NCI-H1436 (cell line): ENCODE data around the gene BICRAL.
"Not testable (repeated sequence)": the region's sequence is repeated elsewhere in the genome, so short reads cannot be mapped to it uniquely, and the experiment has no call there.

Experiments used
- DNase-seq: peaks from one replicate; lab custom pipeline; 2025; lab: John Stamatoyannopoulos, UW

The BICRAL gene

DNA sequence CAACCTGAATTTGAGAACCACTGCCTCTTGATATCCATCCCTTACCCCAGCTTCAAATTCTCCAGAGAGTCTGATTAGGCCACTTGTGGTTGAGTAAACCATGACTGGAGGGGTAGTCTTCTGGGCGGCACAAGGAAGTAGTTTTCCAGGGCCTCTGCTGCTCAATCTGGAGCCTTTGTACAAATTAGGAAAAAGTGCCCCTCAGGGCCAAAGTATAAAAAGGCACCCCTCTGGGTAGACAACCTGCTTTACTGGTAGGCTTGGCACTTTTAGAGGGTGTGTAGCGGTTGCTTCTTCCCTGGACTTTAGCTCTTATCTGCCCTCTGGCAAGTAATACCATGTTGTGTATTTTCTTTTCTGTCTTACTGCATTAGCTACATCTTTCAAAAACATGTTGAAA, 64.7 kb downstream of the BICRAL start:
- DNase-seq: no peak

DNA sequence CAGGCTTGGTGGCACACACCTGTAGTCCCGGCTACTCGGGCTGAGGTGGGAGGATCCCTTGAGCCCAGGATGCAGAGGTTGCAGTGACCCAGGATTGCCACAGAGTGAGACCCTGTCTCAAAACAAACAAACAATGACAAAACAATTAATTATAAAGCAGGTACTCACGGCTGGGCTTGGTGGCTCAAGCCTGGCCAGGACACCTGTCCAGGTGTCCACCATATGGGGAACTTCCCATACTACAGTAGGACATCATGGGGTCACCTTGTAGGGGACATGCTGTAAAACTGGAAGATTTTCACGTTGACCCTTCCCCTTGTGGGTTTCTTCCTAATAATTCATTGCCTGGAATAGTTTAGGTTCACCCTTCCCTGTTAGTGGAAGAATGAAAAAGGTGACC, 66.8 kb downstream of the BICRAL start:
- DNase-seq: no peak

- no peak for DNase-seq
Observed at GRCh38 chr6:42851599-42851998, 69.7 kb downstream of the BICRAL start.

GRCh38 chr6:42860036-42860435, 78.2 kb downstream of the BICRAL start:
- DNase-seq: no peak

GRCh38 chr6:42860481-42860880, 78.6 kb downstream of the BICRAL start:
- no peak for DNase-seq

GRCh38 chr6:42864602-42865001, 82.8 kb downstream of the BICRAL start:
- DNase-seq: no peak

DNA sequence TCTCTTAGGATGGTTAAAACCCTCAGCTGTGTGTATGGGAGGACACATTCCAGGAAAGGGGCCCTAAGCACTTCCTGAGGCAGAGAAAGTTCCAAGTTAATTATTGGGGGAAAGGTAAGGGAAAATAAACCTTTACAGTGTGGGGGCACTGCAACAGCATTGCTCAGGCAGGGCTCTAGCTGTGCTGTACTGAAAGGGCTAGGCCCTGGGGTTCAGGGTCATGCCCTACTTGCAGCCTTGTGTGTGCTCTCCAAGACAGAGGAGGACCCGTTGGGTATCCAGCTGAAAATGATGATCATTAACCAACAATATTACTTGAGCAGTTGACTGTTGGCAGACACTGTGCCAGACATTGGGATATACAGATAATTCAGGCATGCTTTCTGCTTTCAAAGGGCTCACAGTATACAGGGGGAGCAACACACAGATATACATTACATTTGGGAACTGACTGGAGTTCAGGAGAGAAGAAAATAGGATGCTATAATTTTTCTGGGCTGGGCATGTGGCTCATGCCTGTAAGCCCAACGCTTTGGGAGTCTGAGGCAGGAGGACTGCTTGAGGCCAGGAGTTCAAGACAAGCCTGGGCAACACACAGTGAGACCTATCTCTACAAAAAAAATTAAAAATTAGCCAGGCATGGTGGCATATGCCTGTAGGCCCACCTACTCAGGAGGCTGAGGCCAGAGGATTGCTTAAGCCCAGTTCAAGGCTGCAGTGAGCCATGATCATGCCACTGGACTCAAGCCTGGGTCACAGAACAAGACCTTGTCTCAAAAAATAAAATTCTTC, 88.5 kb downstream of the BICRAL start:
- no peak for DNase-seq

GRCh38 chr6:42871711-42872110, 89.9 kb downstream of the BICRAL start:
- no peak for DNase-seq

- no peak for DNase-seq
Observed at GRCh38 chr6:42873313-42873712, 91.5 kb downstream of the BICRAL start.

GRCh38 chr6:42877695-42878094, 95.8 kb downstream of the BICRAL start:
- DNase-seq: no peak

- DNase-seq: peak; percentile 79
Observed at GRCh38 chr6:42879372-42880239, 97.8 kb downstream of the BICRAL start, which contains the start of gene RPL7L1. TSS of gene RPL7L1 (plus strand) at chr6:42879616. CDS start at chr6:42879911, 295 bp downstream.

DNA sequence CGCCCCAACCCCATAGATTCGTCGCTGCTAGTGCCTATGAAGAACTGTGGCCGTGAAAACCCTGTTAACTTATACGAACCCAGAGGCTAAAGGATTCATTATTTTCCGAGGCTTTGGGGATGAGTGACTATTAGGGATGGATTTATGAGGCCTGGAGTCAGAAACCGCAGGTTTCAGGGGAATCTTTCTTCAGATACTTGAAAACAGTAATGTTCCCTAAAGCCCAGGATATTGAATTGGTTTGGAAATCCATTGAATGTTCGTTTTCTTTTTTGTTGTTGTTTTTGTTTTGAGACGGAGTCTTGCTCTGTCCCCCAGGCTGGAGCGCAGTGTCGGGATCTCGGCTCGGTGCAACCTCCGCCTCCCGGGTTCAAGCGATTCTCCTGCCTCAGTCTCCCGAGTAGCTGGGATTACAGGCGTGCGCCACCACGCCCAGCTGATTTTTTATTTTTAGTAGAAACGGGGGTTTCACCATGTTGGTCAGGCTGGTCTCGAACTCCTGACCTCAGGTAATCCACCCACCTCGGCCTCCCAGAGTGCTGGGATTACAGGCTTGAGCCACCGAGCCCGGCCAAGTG, 98.5 kb downstream of the BICRAL start:
- not testable (repeated sequence) for DNase-seq

- not testable (repeated sequence) for DNase-seq
Observed at GRCh38 chr6:42880871-42881270, 99.0 kb downstream of the BICRAL start.

- no peak for DNase-seq
Observed at GRCh38 chr6:42885702-42886101, 103.8 kb downstream of the BICRAL start.

DNA sequence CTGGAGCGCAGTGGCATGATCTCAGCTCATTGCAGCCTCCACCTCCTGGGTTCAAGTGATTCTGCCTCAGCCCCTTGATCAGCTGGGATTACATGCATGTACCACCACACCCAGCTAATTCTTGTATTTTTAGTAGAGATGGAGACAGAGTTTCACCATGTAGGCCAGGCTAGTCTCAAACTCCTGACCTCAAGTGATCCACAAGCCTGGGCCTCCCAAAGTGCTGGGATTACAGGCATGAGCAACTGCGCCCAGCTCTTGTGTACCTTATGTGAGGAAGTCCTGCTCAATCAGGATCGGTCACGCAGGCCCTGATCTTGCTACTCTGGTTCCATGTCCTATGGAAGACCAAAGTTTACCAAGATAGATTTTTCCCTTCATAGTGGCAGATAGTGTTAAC, 106.3 kb downstream of the BICRAL start:
- not testable (repeated sequence) for DNase-seq

GRCh38 chr6:42889815-42890214, 108.0 kb downstream of the BICRAL start:
- no peak for DNase-seq

- peak; percentile 86 for DNase-seq
Observed at GRCh38 chr6:42890311-42891198, 108.7 kb downstream of the BICRAL start.

- no peak for DNase-seq
Observed at GRCh38 chr6:42891199-42891722, 109.4 kb downstream of the BICRAL start.

DNA sequence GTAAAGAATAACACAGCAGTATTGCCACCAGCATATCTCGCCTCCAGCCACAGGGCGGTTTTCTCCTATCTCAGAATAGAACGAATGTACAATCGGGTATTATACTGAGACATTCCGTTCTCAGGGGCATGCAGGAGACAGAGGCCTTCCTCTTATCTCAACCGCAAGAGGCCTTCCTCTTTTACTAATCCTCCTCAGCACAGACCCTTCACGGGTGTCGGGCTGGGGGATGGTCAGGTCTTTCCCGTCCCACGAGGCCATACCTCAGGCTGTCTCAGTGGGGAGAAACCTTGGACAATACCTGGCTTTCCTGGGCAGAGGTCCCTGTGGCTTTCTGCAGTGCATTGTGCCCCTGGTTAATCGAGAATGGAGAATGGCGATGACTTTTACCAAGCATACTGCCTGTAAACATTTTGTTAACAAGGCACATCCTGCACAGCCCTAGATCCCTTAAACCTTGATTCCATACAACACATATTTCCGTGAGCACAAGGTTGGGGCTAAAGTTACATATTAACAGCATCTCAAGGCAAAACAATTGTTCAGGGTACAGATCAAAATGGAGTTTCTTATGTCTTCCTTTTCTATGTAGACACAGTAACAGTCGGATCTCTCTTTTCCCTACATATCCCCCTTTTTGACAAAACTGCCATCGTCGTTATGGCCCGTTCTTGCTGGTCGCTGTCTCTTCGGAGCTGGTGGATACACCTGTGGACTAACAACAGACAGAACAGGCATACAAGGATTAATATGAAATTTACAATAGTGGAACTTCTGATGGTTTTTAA, 112.4 kb downstream of the BICRAL start:
- DNase-seq: not testable (repeated sequence)

GRCh38 chr6:42896178-42896719, 114.4 kb downstream of the BICRAL start:
- DNase-seq: peak; percentile 79
